Measurements from ENCODE around the gene BSND. TPM values are rescaled to one million over a fixed set of nuclear protein-coding genes. Genes with fewer than 3 reads are reported as not detected.
"Not testable (repeated sequence)": the region's sequence is repeated elsewhere in the genome, so short reads cannot be mapped to it uniquely, and the experiment has no call there.

The BSND gene
- total and polyA plus RNA-seq, 9 donors, result 0.03 to 0.07 (median 0.03) TPM; not detected in 6

- Histone ChIP-seq H3K4me3 (ENCODE audit: low read length) (no peak overlapping the region), H3K36me3 (ENCODE audit: control insufficient read depth, insufficient read depth, low read length) (no peaks in the 10 kb centered on the region), H3K27me3 (ENCODE audit: control insufficient read depth, insufficient read depth, low read length) (no peaks in the 10 kb centered on the region), H3K9me3 (replicated peaks; ENCODE audit: control insufficient read depth, low read depth, low read length) (no peaks in the 10 kb centered on the region), H3K27ac (ENCODE audit: low read length) (no peak overlapping the region), H3K4me1 (ENCODE audit: control insufficient read depth, insufficient read depth, low read length) (no peaks in the 10 kb centered on the region)
- peak; percentile 33 for DNase-seq
- WGBS (ENCODE audit: insufficient coverage), result no CpG with 5 or more reads among the region's 4 CpGs
These were observed 35.9 kb upstream of the BSND start for GRCh38 chr1:54962612-54963395.

GRCh38 chr1:54963829-54964228 is 34.9 kb upstream of the BSND start:
- not testable (repeated sequence) for H3K36me3 ChIP-seq (ENCODE audit: control insufficient read depth, insufficient read depth, low read length); H3K27me3 ChIP-seq (ENCODE audit: control insufficient read depth, insufficient read depth, low read length); H3K27ac ChIP-seq (ENCODE audit: low read length); H3K9me3 ChIP-seq (replicated peaks; ENCODE audit: control insufficient read depth, low read depth, low read length); H3K4me1 ChIP-seq (ENCODE audit: control insufficient read depth, insufficient read depth, low read length); H3K4me3 ChIP-seq (ENCODE audit: low read length); DNase-seq
- WGBS (ENCODE audit: insufficient coverage), result 71% methylated on average over 1 of the region's 5 CpGs

- peak; percentile 83 for DNase-seq
- Histone ChIP-seq H3K36me3 (ENCODE audit: control insufficient read depth, insufficient read depth, low read length) (no peaks in the 10 kb centered on the region), H3K27ac (ENCODE audit: low read length) (no peak overlapping the region), H3K9me3 (replicated peaks; ENCODE audit: control insufficient read depth, low read depth, low read length) (no peaks in the 10 kb centered on the region), H3K4me3 (ENCODE audit: low read length) (no peak overlapping the region), H3K27me3 (ENCODE audit: control insufficient read depth, insufficient read depth, low read length) (no peaks in the 10 kb centered on the region), H3K4me1 (ENCODE audit: control insufficient read depth, insufficient read depth, low read length) (no peaks in the 10 kb centered on the region)
- WGBS (ENCODE audit: insufficient coverage), result 0% methylated on average over 2 of the region's 7 CpGs
These were observed 33.0 kb upstream of the BSND start for GRCh38 chr1:54965624-54966340.

GRCh38 chr1:54967372-54967771 is 31.4 kb upstream of the BSND start:
- 98% methylated on average over 3 of the region's 5 CpGs for WGBS (ENCODE audit: insufficient coverage)
- Histone ChIP-seq H3K27ac (ENCODE audit: low read length) (no peak overlapping the region), H3K4me1 (ENCODE audit: control insufficient read depth, insufficient read depth, low read length) (no peaks in the 10 kb centered on the region), H3K4me3 (ENCODE audit: low read length) (no peak overlapping the region), H3K27me3 (ENCODE audit: control insufficient read depth, insufficient read depth, low read length) (no peaks in the 10 kb centered on the region), H3K9me3 (replicated peaks; ENCODE audit: control insufficient read depth, low read depth, low read length) (no peaks in the 10 kb centered on the region), H3K36me3 (ENCODE audit: control insufficient read depth, insufficient read depth, low read length) (no peaks in the 10 kb centered on the region)
- no peak for DNase-seq

- H3K9me3 ChIP-seq (replicated peaks; ENCODE audit: control insufficient read depth, low read depth, low read length), result no peaks in the 10 kb centered on the region
- no peak overlapping the region for H3K27ac ChIP-seq (ENCODE audit: low read length)
- 45% methylated on average over 3 of the region's 4 CpGs for WGBS (ENCODE audit: insufficient coverage)
- no peak overlapping the region for H3K4me3 ChIP-seq (ENCODE audit: low read length)
- H3K4me1 ChIP-seq (ENCODE audit: control insufficient read depth, insufficient read depth, low read length), result peaks cover 5% of the 10 kb centered on the region
- no peak for DNase-seq
- H3K27me3 ChIP-seq (ENCODE audit: control insufficient read depth, insufficient read depth, low read length), result no peaks in the 10 kb centered on the region
- H3K36me3 ChIP-seq (ENCODE audit: control insufficient read depth, insufficient read depth, low read length), result no peaks in the 10 kb centered on the region
These were observed 30.2 kb upstream of the BSND start for GRCh38 chr1:54968551-54968950.

- Histone ChIP-seq H3K4me1 (ENCODE audit: control insufficient read depth, insufficient read depth, low read length) (peaks cover 5% of the 10 kb centered on the region), H3K27ac (ENCODE audit: low read length) (no peak overlapping the region), H3K36me3 (ENCODE audit: control insufficient read depth, insufficient read depth, low read length) (no peaks in the 10 kb centered on the region), H3K27me3 (ENCODE audit: control insufficient read depth, insufficient read depth, low read length) (no peaks in the 10 kb centered on the region), H3K9me3 (replicated peaks; ENCODE audit: control insufficient read depth, low read depth, low read length) (no peaks in the 10 kb centered on the region), H3K4me3 (ENCODE audit: low read length) (no peak overlapping the region)
- no peak for DNase-seq
- 92% methylated on average over 1 of the region's 1 CpG for WGBS (ENCODE audit: insufficient coverage)
These were observed 28.9 kb upstream of the BSND start for GRCh38 chr1:54969879-54970278.

GRCh38 chr1:54970901-54971300 is 27.8 kb upstream of the BSND start:
- H3K27me3 ChIP-seq (ENCODE audit: control insufficient read depth, insufficient read depth, low read length), result no peaks in the 10 kb centered on the region
- peaks cover 5% of the 10 kb centered on the region for H3K4me1 ChIP-seq (ENCODE audit: control insufficient read depth, insufficient read depth, low read length)
- H3K27ac ChIP-seq (ENCODE audit: low read length), result no peak overlapping the region
- no peak for DNase-seq
- no peaks in the 10 kb centered on the region for H3K9me3 ChIP-seq (replicated peaks; ENCODE audit: control insufficient read depth, low read depth, low read length)
- no peaks in the 10 kb centered on the region for H3K36me3 ChIP-seq (ENCODE audit: control insufficient read depth, insufficient read depth, low read length)
- no peak overlapping the region for H3K4me3 ChIP-seq (ENCODE audit: low read length)
- WGBS (ENCODE audit: insufficient coverage), result no CpG with 5 or more reads among the region's 5 CpGs

GRCh38 chr1:54971317-54971791 is 27.4 kb upstream of the BSND start:
- H3K27me3 ChIP-seq (ENCODE audit: control insufficient read depth, insufficient read depth, low read length), result no peaks in the 10 kb centered on the region
- no peaks in the 10 kb centered on the region for H3K36me3 ChIP-seq (ENCODE audit: control insufficient read depth, insufficient read depth, low read length)
- DNase-seq, result no peak
- no peaks in the 10 kb centered on the region for H3K9me3 ChIP-seq (replicated peaks; ENCODE audit: control insufficient read depth, low read depth, low read length)
- 86% methylated on average over 5 of the region's 7 CpGs for WGBS (ENCODE audit: insufficient coverage)
- no peak overlapping the region for H3K27ac ChIP-seq (ENCODE audit: low read length)
- peaks cover 5% of the 10 kb centered on the region for H3K4me1 ChIP-seq (ENCODE audit: control insufficient read depth, insufficient read depth, low read length)
- no peak overlapping the region for H3K4me3 ChIP-seq (ENCODE audit: low read length)

- no peak overlapping the region for H3K4me3 ChIP-seq (ENCODE audit: low read length)
- H3K27me3 ChIP-seq (ENCODE audit: control insufficient read depth, insufficient read depth, low read length), result peaks cover 3% of the 10 kb centered on the region
- no peak for DNase-seq
- H3K27ac ChIP-seq (ENCODE audit: low read length), result no peak overlapping the region
- WGBS (ENCODE audit: insufficient coverage), result 77% methylated on average over 2 of the region's 4 CpGs
- H3K4me1 ChIP-seq (ENCODE audit: control insufficient read depth, insufficient read depth, low read length), result peaks cover 5% of the 10 kb centered on the region
- H3K36me3 ChIP-seq (ENCODE audit: control insufficient read depth, insufficient read depth, low read length), result no peaks in the 10 kb centered on the region
- H3K9me3 ChIP-seq (replicated peaks; ENCODE audit: control insufficient read depth, low read depth, low read length), result no peaks in the 10 kb centered on the region
These were observed 26.3 kb upstream of the BSND start for GRCh38 chr1:54972436-54972835.

GRCh38 chr1:54973205-54973921 is 25.4 kb upstream of the BSND start:
- Histone ChIP-seq H3K27me3 (ENCODE audit: control insufficient read depth, insufficient read depth, low read length) (peaks cover 3% of the 10 kb centered on the region), H3K27ac (ENCODE audit: low read length) (peak overlapping the region; percentile 49), H3K36me3 (ENCODE audit: control insufficient read depth, insufficient read depth, low read length) (no peaks in the 10 kb centered on the region), H3K9me3 (replicated peaks; ENCODE audit: control insufficient read depth, low read depth, low read length) (no peaks in the 10 kb centered on the region), H3K4me3 (ENCODE audit: low read length) (no peak overlapping the region), H3K4me1 (ENCODE audit: control insufficient read depth, insufficient read depth, low read length) (peaks cover 5% of the 10 kb centered on the region)
- peak; percentile 85 for DNase-seq
- WGBS (ENCODE audit: insufficient coverage), result 25% methylated on average over 5 of the region's 5 CpGs

Data from muscle of leg (tissue), 11 donors.